Nephron progenitor cell (in vitro differentiated cells): ENCODE results near the gene ABCA5.
"Not testable (repeated sequence)": the region's sequence is repeated elsewhere in the genome, so short reads cannot be mapped to it uniquely, and the experiment has no call there.

ENCODE experiments used
- DNase-seq: peaks from one replicate; pipeline ENCODE4 v3.0.0; 2021
- H3K27ac Mint-ChIP-seq: 2 replicates; pipeline ENCODE4 v1.8.0; 2021; ENCODE audit warnings: mild to moderate bottlenecking, moderate library complexity, mixed read lengths
- H3K27me3 Mint-ChIP-seq: 2 replicates; pipeline ENCODE4 v1.8.0; 2021; ENCODE audit warnings: mild to moderate bottlenecking, low read depth, mixed read lengths; ENCODE audit not compliant: poor library complexity
- H3K36me3 Mint-ChIP-seq: 2 replicates; pipeline ENCODE4 v1.8.0; 2021; ENCODE audit warnings: low read depth, mixed read lengths
- H3K4me1 Mint-ChIP-seq: 2 replicates; pipeline ENCODE4 v1.8.0; 2021; ENCODE audit warnings: mixed read lengths
- H3K4me3 Mint-ChIP-seq: 2 replicates; pipeline ENCODE4 v1.8.0; 2021; ENCODE audit warnings: mild to moderate bottlenecking, moderate library complexity, mixed read lengths
- H3K9me3 Mint-ChIP-seq: 2 replicates; pipeline ENCODE4 v1.8.0; 2021; ENCODE audit warnings: mild to moderate bottlenecking, moderate library complexity, mixed read lengths
- CTCF ChIP-seq: fragments of 200-600 bp; sonication (generic); IDR thresholded peaks from 2 replicates; pipeline ENCODE4 v1.5.0; 2021; ENCODE audit warnings: antibody characterized with exemption

The ABCA5 gene

DNA sequence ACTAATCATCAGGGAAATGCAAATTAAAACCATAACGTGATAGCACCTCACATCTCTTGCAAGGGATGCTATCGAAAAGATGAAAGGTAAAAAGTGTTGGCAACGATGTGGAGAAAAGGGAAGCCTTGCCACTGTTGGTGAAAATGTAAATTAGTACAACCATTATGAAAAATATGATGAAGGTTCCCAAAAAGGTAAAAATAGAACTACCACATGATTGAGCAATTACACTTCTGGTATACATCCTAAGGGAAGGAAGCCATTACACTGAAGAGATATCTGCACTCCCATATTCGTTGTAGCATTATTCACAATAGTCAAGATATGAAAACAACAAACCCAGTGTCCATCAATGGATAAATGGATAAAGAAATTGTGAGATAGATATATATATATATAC, 119.8 kb downstream of the ABCA5 start:
- no peak for DNase-seq
- no peak for TF ChIP-seq CTCF
- no peak overlapping the region for H3K4me3 Mint-ChIP-seq
- H3K9me3 Mint-ChIP-seq, result peaks cover 4% of the 10 kb centered on the region
- no peak overlapping the region for H3K27ac Mint-ChIP-seq
- peaks cover 9% of the 10 kb centered on the region for H3K27me3 Mint-ChIP-seq
- no peaks in the 10 kb centered on the region for H3K36me3 Mint-ChIP-seq
- H3K4me1 Mint-ChIP-seq, result no peaks in the 10 kb centered on the region

- H3K27ac Mint-ChIP-seq, result no peak overlapping the region
- no peaks in the 10 kb centered on the region for H3K27me3 Mint-ChIP-seq
- no peak for DNase-seq
- peaks cover 18% of the 10 kb centered on the region for H3K9me3 Mint-ChIP-seq
- no peaks in the 10 kb centered on the region for H3K36me3 Mint-ChIP-seq
- no peaks in the 10 kb centered on the region for H3K4me1 Mint-ChIP-seq
- no peak overlapping the region for H3K4me3 Mint-ChIP-seq
- TF ChIP-seq CTCF, result no peak
These were observed 128.7 kb downstream of the ABCA5 start for GRCh38 chr17:69198238-69198637.

- peaks cover 18% of the 10 kb centered on the region for H3K9me3 Mint-ChIP-seq
- DNase-seq, H3K4me3 Mint-ChIP-seq, H3K27me3 Mint-ChIP-seq, H3K36me3 Mint-ChIP-seq, H3K27ac Mint-ChIP-seq, H3K4me1 Mint-ChIP-seq: not testable (repeated sequence)
These were observed 130.8 kb downstream of the ABCA5 start for GRCh38 chr17:69196105-69196653.
